ENCODE results near the gene ZC3H11A. TPM values are rescaled to one million over a fixed set of nuclear protein-coding genes. Genes with fewer than 3 reads are reported as not detected.

Gene ZC3H11A
- total RNA-seq, 1 donor from 2014 or later = 142 TPM

DNA sequence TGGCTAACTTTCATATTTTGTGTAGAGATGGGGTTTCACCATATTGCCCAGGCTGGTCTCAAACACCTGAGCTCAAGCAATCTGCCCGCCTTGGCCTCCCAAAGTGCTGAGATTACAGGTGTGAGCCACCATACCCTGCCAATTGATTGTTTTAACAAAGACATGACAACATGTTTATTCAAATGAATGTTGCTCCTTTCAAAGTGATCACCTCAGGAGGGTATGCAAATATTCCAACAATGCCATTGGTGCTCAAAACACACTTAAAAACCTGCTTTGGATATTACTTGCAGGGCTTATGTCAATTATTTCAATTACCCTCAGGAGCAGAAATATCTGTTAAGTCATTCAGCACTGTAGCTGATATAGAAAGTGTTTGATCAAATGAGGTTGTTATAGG lies 22.6 kb upstream of the ZC3H11A start:
- peaks cover 9% of the 10 kb centered on the region for H3K27me3 Mint-ChIP-seq (ENCODE audit: insufficient read depth, low read depth)
- H3K4me1 ChIP-seq = no peaks in the 10 kb centered on the region

DNA sequence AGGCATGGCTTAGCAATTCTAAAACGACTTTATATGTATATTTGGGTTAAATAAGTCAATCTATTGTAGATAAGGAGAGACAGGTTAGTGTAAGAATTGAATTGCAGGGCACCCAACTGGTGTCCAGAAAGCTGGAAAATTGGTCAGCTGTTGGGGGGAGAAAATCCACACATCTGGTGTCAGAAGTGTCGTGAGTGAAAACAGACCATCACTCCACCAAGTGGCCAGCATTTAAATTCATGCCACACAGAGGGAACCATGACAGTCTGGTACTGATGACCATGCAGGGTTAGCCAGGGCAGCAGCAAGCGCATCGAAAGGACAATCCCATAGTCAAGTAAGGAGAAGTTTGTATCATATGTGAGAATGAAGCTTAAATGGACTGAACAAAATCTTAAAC lies 18.8 kb upstream of the ZC3H11A start:
- no peaks in the 10 kb centered on the region for H3K27me3 ChIP-seq
- Mint-ChIP-seq H3K36me3 (no peaks in the 10 kb centered on the region), H3K9me3 (no peaks in the 10 kb centered on the region), H3K27me3 (ENCODE audit: insufficient read depth, low read depth) (peaks cover 5% of the 10 kb centered on the region), H3K4me3 (no peak overlapping the region), H3K27ac (peak overlapping the region; percentile 20), H3K4me1 (peaks cover 9% of the 10 kb centered on the region)
- no peak overlapping the region for H3K27ac ChIP-seq
- H3K4me2 ChIP-seq = no peak overlapping the region
- no peaks in the 10 kb centered on the region for H3K4me1 ChIP-seq
- no peaks in the 10 kb centered on the region for H4K20me1 ChIP-seq (ENCODE audit: low read depth)
- no peaks in the 10 kb centered on the region for H3K79me2 ChIP-seq (ENCODE audit: low read depth)
- no peaks in the 10 kb centered on the region for H3F3A ChIP-seq (ENCODE audit: low read depth)
- TF ChIP-seq, protein P1, sequence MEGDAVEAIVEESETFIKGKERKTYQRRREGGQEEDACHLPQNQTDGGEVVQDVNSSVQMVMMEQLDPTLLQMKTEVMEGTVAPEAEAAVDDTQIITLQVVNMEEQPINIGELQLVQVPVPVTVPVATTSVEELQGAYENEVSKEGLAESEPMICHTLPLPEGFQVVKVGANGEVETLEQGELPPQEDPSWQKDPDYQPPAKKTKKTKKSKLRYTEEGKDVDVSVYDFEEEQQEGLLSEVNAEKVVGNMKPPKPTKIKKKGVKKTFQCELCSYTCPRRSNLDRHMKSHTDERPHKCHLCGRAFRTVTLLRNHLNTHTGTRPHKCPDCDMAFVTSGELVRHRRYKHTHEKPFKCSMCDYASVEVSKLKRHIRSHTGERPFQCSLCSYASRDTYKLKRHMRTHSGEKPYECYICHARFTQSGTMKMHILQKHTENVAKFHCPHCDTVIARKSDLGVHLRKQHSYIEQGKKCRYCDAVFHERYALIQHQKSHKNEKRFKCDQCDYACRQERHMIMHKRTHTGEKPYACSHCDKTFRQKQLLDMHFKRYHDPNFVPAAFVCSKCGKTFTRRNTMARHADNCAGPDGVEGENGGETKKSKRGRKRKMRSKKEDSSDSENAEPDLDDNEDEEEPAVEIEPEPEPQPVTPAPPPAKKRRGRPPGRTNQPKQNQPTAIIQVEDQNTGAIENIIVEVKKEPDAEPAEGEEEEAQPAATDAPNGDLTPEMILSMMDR (IDR thresholded peaks at IDR 0.05) = peak; percentile 24
- TF ChIP-seq EZH2phosphoT487 (IDR thresholded peaks at IDR 0.05) = no peak
- H3K9ac ChIP-seq = no peak overlapping the region
- H3K9me3 ChIP-seq (ENCODE audit: low read depth) = no peaks in the 10 kb centered on the region
- H3K36me3 ChIP-seq = no peaks in the 10 kb centered on the region
- peak; percentile 18 for DNase-seq (ENCODE audit: low spot score)
- H2AFZ ChIP-seq (replicated peaks) = no peak overlapping the region
- H3K4me3 ChIP-seq = no peak overlapping the region

More for the DNA sequence above, 22.6 kb upstream of the ZC3H11A start:
- Mint-ChIP-seq H3K27ac (no peak overlapping the region), H3K9me3 (peaks cover 2% of the 10 kb centered on the region), H3K36me3 (no peaks in the 10 kb centered on the region), H3K4me3 (no peak overlapping the region), H3K4me1 (peaks cover 15% of the 10 kb centered on the region)
- Histone ChIP-seq H3K9me3 (ENCODE audit: low read depth) (no peaks in the 10 kb centered on the region), H2AFZ (replicated peaks) (no peak overlapping the region), H3K79me2 (ENCODE audit: low read depth) (no peaks in the 10 kb centered on the region), H3K4me2 (no peak overlapping the region), H4K20me1 (ENCODE audit: low read depth) (no peaks in the 10 kb centered on the region), H3F3A (ENCODE audit: low read depth) (no peaks in the 10 kb centered on the region), H3K36me3 (no peaks in the 10 kb centered on the region), H3K9ac (no peak overlapping the region), H3K27ac (no peak overlapping the region), H3K4me3 (no peak overlapping the region), H3K27me3 (no peaks in the 10 kb centered on the region)
- TF ChIP-seq EZH2 (IDR thresholded peaks at IDR 0.05) = no peak
- TF ChIP-seq, protein P1 (IDR thresholded peaks at IDR 0.05) = no peak
- TF ChIP-seq EZH2phosphoT487 (IDR thresholded peaks at IDR 0.05) = no peak
- DNase-seq (ENCODE audit: low spot score) = no peak

DNA sequence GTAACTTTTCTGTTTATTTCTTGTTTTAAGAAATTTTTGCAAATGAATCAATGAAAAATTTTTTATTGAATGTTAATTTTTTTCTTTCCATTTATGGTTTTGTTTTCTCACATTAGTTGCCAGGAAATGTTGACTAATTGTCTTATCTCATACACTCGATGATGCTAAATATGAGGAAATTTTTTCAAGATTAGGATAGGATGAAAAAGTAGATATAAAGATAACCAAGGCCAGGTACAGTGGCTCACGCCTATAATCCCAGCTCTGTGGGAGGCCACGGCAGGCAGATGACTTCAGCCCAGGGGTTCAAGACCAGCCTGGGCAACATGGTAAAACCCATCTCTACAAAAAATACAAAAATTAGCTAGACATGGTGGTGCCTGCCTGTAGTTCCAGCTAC lies 17.8 kb upstream of the ZC3H11A start:
- H3K79me2 ChIP-seq (ENCODE audit: low read depth) = no peaks in the 10 kb centered on the region
- no peak overlapping the region for H3K4me2 ChIP-seq
- no peaks in the 10 kb centered on the region for H3K4me1 ChIP-seq
- H3K9ac ChIP-seq = no peak overlapping the region
- H3F3A ChIP-seq (ENCODE audit: low read depth) = no peaks in the 10 kb centered on the region
- no peak overlapping the region for H3K4me3 ChIP-seq
- H3K4me1 Mint-ChIP-seq = peaks cover 9% of the 10 kb centered on the region
- H3K9me3 ChIP-seq (ENCODE audit: low read depth) = no peaks in the 10 kb centered on the region
- H3K4me3 Mint-ChIP-seq = no peak overlapping the region
- no peak overlapping the region for H2AFZ ChIP-seq (replicated peaks)
- H4K20me1 ChIP-seq (ENCODE audit: low read depth) = no peaks in the 10 kb centered on the region
- H3K36me3 ChIP-seq = no peaks in the 10 kb centered on the region
- peaks cover 5% of the 10 kb centered on the region for H3K27me3 Mint-ChIP-seq (ENCODE audit: insufficient read depth, low read depth)
- no peak for DNase-seq (ENCODE audit: low spot score)
- H3K27me3 ChIP-seq = no peaks in the 10 kb centered on the region
- no peak overlapping the region for H3K27ac ChIP-seq
- no peaks in the 10 kb centered on the region for H3K9me3 Mint-ChIP-seq
- H3K27ac Mint-ChIP-seq = no peak overlapping the region
- TF ChIP-seq EZH2phosphoT487 (IDR thresholded peaks at IDR 0.05) = no peak
- TF ChIP-seq, protein P1 (IDR thresholded peaks at IDR 0.05) = no peak
- no peak for TF ChIP-seq EZH2 (IDR thresholded peaks at IDR 0.05)
- no peaks in the 10 kb centered on the region for H3K36me3 Mint-ChIP-seq

All from neural progenitor cell (in vitro differentiated cells).